GM12878 (cell line): ENCODE results near the gene PARD6B. TPM values are rescaled to one million over a fixed set of nuclear protein-coding genes. Genes with fewer than 3 reads are reported as not detected.

Source experiments
- ATAC-seq: fragments of 200-7000 bp; cut with Tn5 transposase; 3 replicates; pipeline ENCODE4 v1.9.1; 2020; ENCODE audit warnings: mild to moderate bottlenecking, moderate library complexity
- BruUV-seq: library from RNA; stranded (reverse); fragments of 400-500 nt; replicated peaks from 2 replicates; lab custom pipeline; 2021; lab: Mats Ljungman, UMichigan
- CTCF ChIA-PET: fragments of 300-600 bp; sonication (Branson Sonifier 250); formaldehyde crosslinking; extraction: SDS; loops from one replicate; lab custom pipeline; 2021; ENCODE audit warnings: inconsistent platforms; lab: Yijun Ruan, JAX
- POLR2A ChIA-PET: fragments of 350-600 bp; formaldehyde crosslinking; extraction: SDS; loops from one replicate; lab custom pipeline; 2021; ENCODE audit warnings: inconsistent platforms; lab: Charles Lee
- RAD21 ChIA-PET: fragments of 300-600 bp; sonication (Branson Sonifier 250); formaldehyde crosslinking; loops from one replicate; lab custom pipeline; 2023; ENCODE audit warnings: antibody characterized with exemption; ENCODE audit not compliant: unreplicated experiment; lab: Charles Lee
- SMC1A ChIA-PET: fragments of 300-600 bp; sonication (Branson Sonifier 250); formaldehyde crosslinking; loops from one replicate; lab custom pipeline; 2023; ENCODE audit not compliant: unreplicated experiment, uncharacterized antibody; lab: Charles Lee
- DNase-seq: peaks from one replicate; pipeline ENCODE4 v3.0.0-alpha.2; 2011; ENCODE audit warnings: low read depth, low spot score
- FAIRE-seq: peaks from 3 replicates; lab custom pipeline; 2011; peaks lifted over from hg19 to GRCh38; lab: Jason Lieb, UNC
- H2AFZ ChIP-seq: 2 replicates; pipeline ENCODE4 v1.6.0; 2011; ENCODE audit warnings: low read depth, low read length, control low read depth; ENCODE audit not compliant: control insufficient read depth
- H3K27ac ChIP-seq: 2 replicates; pipeline ENCODE4 v1.5.1; 2011; ENCODE audit warnings: control low read depth; ENCODE audit not compliant: control insufficient read depth, insufficient read depth
- H3K27me3 ChIP-seq, 2 experiments: replicated peaks in 1 of 2; 2 replicates each; pipeline versions ENCODE4 v1.6.0 to v1.6.1; 2011; ENCODE audit warnings: low read length in 1 of 2; ENCODE audit not compliant: control insufficient read depth in 2 of 2, insufficient read depth in 2 of 2
- H3K36me3 ChIP-seq, 2 experiments: 2 replicates each; pipeline ENCODE4 v1.5.1; 2011; ENCODE audit warnings: low read length in 1 of 2; ENCODE audit not compliant: control insufficient read depth in 2 of 2, insufficient read depth in 2 of 2
- H3K4me1 ChIP-seq: 2 replicates; pipeline ENCODE4 v1.6.1; 2011; ENCODE audit warnings: mild to moderate bottlenecking, low read length, moderate library complexity, mixed read lengths; ENCODE audit not compliant: control insufficient read depth, insufficient read depth
- H3K4me2 ChIP-seq: 2 replicates; pipeline ENCODE4 v1.6.0; 2011; ENCODE audit warnings: control low read depth; ENCODE audit not compliant: control insufficient read depth, insufficient read depth
- H3K4me3 ChIP-seq: fragments of 200-600 bp; sonication (generic); 2 replicates; pipeline ENCODE4 v1.5.1; 2016
- H3K79me2 ChIP-seq: 2 replicates; pipeline ENCODE4 v1.6.0; 2011; ENCODE audit warnings: low read length; ENCODE audit not compliant: control insufficient read depth, insufficient read depth
- H3K9ac ChIP-seq: 2 replicates; pipeline ENCODE4 v1.8.0; 2011; ENCODE audit warnings: low read length, control low read depth, mixed read lengths; ENCODE audit not compliant: control insufficient read depth, insufficient read depth
- H3K9me3 ChIP-seq: replicated peaks from 3 replicates; pipeline ENCODE4 v1.5.1; 2011; ENCODE audit warnings: mild to moderate bottlenecking, low read length; ENCODE audit not compliant: control insufficient read depth, insufficient read depth
- H4K20me1 ChIP-seq: 2 replicates; pipeline ENCODE4 v1.6.0; 2011; ENCODE audit not compliant: control insufficient read depth, insufficient read depth
- ESRRA ChIP-seq: IDR thresholded peaks from 2 replicates; pipeline ENCODE4 v1.6.1; 2012; ENCODE audit warnings: mild to moderate bottlenecking, low read length, improper control_type of control experiment
- HCFC1 ChIP-seq: fragments of 150-350 bp; IDR thresholded peaks from 2 replicates; pipeline ENCODE4 v1.6.1; 2014; ENCODE audit warnings: low read length
- HSF1 ChIP-seq: fragments of 150-350 bp; IDR thresholded peaks from 2 replicates; pipeline ENCODE4 v1.6.1; 2014; ENCODE audit warnings: mild to moderate bottlenecking, low read depth, low read length
- PKNOX1 ChIP-seq: fragments of 450-650 bp; IDR thresholded peaks from 2 replicates; pipeline ENCODE4 v1.6.1; 2016; ENCODE audit warnings: mild to moderate bottlenecking
- RELA ChIP-seq: fragments of 450-650 bp; IDR thresholded peaks from 2 replicates; pipeline ENCODE4 v1.8.0; 2014; ENCODE audit warnings: borderline replicate concordance; ENCODE audit not compliant: partially characterized antibody
- WRNIP1 ChIP-seq: IDR thresholded peaks from 2 replicates; pipeline ENCODE4 v1.6.1; 2011; ENCODE audit warnings: low read depth, low read length, improper control_type of control experiment, borderline replicate concordance
- WGBS: methylation state at CpG from one replicate; pipeline ENCODE4 v1.1.6; 2016; ENCODE audit warnings: low lambda C conversion rate; ENCODE audit not compliant: insufficient replicate concordance, insufficient coverage; ENCODE audit errors: missing lambda C conversion rate; 5-methylcytosine and 5-hydroxymethylcytosine counted together
- in situ Hi-C: fragments of 300-500 bp; cut with MboI; formaldehyde crosslinking; loops from 9 replicates; pipeline ENCODE4 v1.14.3; 2018; ENCODE audit warnings: mixed read lengths
- intact Hi-C: fragments of 100-400 bp; cut with micrococcal nuclease; formaldehyde crosslinking; loops from one replicate; pipeline ENCODE4 v1.14.2; 2022; ENCODE audit not compliant: unreplicated experiment
- polyA plus RNA-seq, 11 experiments: library from polyadenylated mRNA; depleted of rRNA in 4 of 11; unstranded in 6 of 11; stranded (reverse) in 5 of 11; fragments of >200 nt; fragmentation: Nextera tagmentation in 4 of 11; fragmentation: Illumina TruSeq in 1 of 11; extraction: Ambion mirVana in 4 of 11; extraction: Trizol in 1 of 11; gene quantifications; 1 replicate in 1 of 11; 2 replicates in 10 of 11; pipeline versions ENCODE4 v1.2.1 to v1.2.3, GENCODE V29; 2011 to 2016; ENCODE audit warnings: inconsistent platforms in 2 of 11, missing spikeins in 2 of 11, low read depth in 1 of 11
- total RNA-seq, 4 experiments: library from RNA; depleted of rRNA in 3 of 4; stranded (reverse); fragments of >200 nt in 3 of 4; fragmentation: Illumina TruSeq in 1 of 4; extraction: Trizol in 1 of 4; gene quantifications; 2 replicates each; pipeline versions ENCODE4 v1.2.1 to v1.2.3, GENCODE V29; 2013 to 2021

Gene PARD6B
- total and polyA plus RNA-seq, 10 of the 15 experiments (the other 5 are each of a cell fraction or from before 2014, with no cell fraction given): 0.57 to 4.7 (median 2.0) TPM

- no peak for TF ChIP-seq RELA
- no peak for TF ChIP-seq HCFC1
- no peak for TF ChIP-seq HSF1
These were observed 55.3 kb downstream of the PARD6B start (continued) for GRCh38 chr20:50786703-50787102.

- CTCF ChIA-PET: interaction anchor here (0.8 to 1.4 kb wide), 2 partner anchors 200 to 521 kb away, joined by 3 to 4 read pairs; no protein-coding TSS in a partner anchor
- WGBS: 58% methylated on average over 2 of the region's 2 CpGs
These were observed 55.8 kb downstream of the PARD6B start for GRCh38 chr20:50787181-50787580.

More at GRCh38 chr20:50787181-50787580, 55.8 kb downstream of the PARD6B start:
- BruUV-seq: no TSS peak
- no peak for DNase-seq
- Histone ChIP-seq H2AFZ (no peak overlapping the region), H3K27me3 (no peaks in the 10 kb centered on the region), H3K4me1 (peaks cover 5% of the 10 kb centered on the region), H3K79me2 (no peaks in the 10 kb centered on the region), H3K4me3 (no peak overlapping the region), H3K9me3 (no peaks in the 10 kb centered on the region), H4K20me1 (no peaks in the 10 kb centered on the region), H3K36me3 (no peaks in the 10 kb centered on the region), H3K27ac (no peak overlapping the region), H3K9ac (no peak overlapping the region), H3K4me2 (no peak overlapping the region)
- intact Hi-C loops: no loop called here
- FAIRE-seq: no peak
- ChIA-PET POLR2A (interaction anchor here (0.7 kb wide), 1 partner anchor 600 kb away, joined by 3 read pairs; no protein-coding TSS in a partner anchor), RAD21 (interaction anchor here (0.7 to 0.9 kb wide), 2 partner anchors 37 to 162 kb away, joined by 4 to 6 read pairs; no protein-coding TSS in a partner anchor), SMC1A (no interaction called here)
- ATAC-seq: no peak
- TF ChIP-seq WRNIP1 (no peak), ESRRA (no peak), PKNOX1 (0 out of 2 replicates have a peak, but pooled peaks have one; percentile 20)
- in situ Hi-C loops: no loop called here
